Brain pericyte (primary cell): ENCODE data around the gene XRN1.
"Not testable (repeated sequence)": the region's sequence is repeated elsewhere in the genome, so short reads cannot be mapped to it uniquely, and the experiment has no call there.

ENCODE experiments used
- DNase-seq: peaks from one replicate; pipeline ENCODE4 v3.0.0-alpha.2; 2012; ENCODE audit warnings: low read depth, low spot score

Gene XRN1

DNA sequence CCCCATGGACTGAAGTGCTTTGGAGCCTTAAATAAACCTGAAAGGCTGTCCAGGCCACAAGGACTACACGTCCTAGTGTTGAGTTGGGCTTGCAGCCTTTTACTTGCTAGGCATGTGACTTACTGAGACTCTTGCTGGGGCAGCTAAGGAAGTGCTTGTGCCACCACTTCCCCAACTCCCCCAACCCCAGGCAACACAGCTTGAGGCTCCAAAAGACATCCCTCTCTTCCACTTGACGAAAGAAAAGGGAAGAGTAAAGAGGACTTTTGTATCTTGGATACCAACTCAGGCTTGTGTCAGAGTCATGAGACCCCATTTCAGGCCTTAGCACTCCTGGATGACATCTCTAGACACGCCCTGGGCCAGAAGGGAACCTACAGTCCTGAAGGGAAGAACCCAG is 109.8 kb downstream of the XRN1 start:
- DNase-seq = no peak

DNA sequence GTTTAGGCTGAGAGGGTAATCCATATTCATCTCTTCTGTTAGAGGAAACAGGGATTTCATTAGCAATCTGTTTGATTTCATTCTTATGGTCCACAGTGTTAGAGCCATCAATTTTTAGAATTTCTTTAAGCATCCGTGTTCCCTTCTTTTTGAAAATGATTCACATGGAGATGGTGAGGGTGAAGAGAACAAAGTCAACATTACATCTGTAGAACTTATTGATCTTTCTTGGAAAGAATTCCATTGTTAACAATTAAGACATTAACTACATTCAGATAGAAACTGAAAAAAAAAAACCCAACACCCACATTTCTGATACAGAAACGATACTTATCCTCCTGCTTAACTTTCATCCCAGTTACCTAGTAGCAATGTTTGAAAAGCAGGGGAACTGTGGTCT is 115.4 kb downstream of the XRN1 start:
- no peak for DNase-seq

DNA sequence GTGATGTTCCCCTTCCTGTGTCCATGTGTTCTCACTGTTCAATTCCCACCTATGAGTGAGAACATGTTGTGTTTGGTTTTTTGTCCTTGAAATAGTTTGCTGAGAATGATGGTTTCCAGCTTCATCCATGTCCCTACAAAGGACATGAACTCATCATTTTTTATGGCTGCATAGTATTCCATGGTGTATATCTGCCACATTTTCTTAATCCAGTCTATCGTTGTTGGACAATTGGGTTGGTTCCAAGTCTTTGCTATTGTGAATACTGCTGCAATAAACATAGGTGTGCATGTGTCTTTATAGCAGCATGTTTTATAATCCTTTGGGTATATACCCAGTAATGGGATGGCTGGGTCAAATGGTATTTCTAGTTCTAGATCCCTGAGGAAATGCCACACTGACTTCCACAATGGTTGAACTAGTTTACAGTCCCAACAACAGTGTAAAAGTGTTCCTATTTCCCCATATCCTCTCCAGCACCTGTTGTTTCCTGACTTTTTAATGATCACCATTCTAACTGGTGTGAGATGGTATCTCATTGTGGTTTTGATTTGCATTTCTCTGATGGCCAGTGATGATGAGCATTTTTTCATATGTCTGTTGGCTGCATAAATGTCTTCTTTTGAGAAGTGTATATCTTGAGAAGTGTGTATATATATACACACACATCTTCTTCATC is 123.4 kb downstream of the XRN1 start:
- DNase-seq = not testable (repeated sequence)

DNA sequence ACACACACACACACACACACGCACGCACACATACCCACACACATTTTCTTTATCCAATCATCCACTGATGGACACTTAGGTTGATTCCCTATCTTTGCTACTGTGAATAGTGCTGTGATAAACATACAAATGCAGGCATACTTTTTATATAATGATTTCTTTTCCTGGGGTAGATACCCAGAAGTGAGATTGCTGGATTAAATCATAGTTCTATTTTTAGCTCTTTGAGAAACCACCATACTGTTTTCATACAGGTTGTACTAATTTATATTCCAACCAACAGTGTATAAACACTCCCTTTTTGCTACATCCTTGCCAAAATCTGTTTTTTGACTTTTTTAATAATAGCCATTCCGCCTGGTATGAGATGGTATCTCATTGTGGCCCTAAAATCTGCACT is 127.9 kb downstream of the XRN1 start:
- DNase-seq = no peak

DNA sequence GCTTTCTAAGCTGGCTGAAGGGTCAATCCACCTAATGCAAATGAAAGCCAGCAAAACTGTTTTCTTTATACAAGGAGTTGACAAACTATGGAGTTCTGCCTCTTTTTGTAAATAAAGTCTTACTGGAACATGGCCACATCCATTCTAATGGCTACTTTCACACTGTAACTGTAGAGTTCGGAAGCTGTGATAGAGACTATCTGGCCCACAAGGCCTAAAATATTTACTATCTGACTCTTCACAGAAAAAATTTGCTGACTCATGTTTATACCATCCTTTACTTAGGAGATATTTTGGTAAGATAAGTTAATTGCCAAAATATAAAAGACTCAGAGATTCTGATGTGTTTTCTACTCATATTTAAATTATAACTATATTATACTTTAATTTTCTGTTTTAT is 128.7 kb downstream of the XRN1 start:
- no peak for DNase-seq

DNA sequence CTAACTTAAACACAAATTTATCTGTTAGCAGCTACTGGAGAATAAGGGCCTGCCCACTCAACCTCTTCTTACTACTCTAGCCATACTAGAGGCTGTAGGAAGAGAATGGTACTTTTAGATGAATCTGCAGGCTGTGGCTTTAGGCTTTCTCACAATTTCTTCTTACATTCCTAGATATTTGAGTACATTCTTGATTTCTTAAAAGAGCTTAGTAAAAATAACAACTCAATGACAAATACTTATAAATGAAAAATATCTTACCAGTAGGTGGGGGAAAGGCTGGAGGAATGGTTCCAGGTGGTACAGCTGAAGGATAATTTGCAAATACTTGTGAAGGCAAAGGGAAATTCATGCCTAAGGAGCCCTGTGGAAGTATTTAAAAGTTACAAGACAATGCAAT is 129.5 kb downstream of the XRN1 start:
- no peak for DNase-seq

DNA sequence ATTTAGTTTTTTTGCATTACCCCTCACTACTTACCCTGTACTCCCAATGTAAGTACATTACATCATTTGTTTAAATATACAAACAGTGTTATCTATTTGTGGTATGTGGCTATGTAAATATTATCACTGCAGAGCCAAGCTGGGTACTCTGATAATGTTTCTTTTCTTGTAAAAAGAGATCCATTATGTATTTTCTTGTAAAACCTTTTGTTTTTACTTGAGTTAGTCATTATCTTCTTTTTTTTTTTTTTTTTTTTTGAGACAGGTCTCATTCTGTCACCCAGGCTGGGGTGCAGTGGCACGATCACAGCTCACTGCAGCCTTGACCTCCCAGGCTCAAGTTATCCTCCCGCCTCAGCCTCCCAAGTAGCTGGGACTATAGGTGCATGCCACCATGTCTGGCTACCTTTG is 131.9 kb downstream of the XRN1 start:
- not testable (repeated sequence) for DNase-seq

DNA sequence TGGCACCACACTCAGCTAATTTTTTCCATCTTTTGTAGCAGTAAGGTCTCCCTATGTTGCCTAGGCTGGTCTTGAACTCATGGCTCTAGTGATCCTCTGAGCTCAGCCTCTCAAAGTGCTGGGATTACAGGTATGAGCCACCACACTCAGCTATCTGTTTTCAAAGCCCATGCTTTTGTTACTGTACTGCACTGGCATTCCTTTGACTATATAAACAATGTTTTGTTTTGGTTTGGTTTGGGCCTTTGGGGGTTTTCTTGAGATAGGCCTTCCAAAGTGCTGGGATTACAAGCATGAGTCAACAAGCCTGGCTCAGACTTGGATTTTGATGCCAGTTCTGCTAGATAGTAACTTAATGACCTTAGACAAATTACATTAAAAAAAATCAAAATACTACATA is 132.8 kb downstream of the XRN1 start:
- DNase-seq = peak; percentile 21

DNA sequence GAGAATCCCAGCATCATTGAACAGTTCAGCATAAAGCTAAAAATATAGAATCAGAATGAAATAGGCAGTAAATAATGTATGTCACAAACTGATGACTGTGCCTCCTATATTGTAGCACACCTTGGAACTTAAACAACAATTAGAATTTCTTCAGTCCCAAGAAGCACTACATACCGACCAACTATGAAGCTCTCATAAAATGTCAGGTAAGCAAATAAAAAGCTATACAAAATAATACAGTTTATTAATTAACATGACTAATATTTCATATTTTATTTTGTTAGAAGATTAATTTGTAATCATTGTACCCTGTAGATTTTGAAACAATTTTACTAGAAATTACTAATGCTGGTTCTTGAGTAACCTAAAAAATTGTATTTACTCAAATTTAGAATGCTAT is 137.4 kb downstream of the XRN1 start:
- DNase-seq = no peak

DNA sequence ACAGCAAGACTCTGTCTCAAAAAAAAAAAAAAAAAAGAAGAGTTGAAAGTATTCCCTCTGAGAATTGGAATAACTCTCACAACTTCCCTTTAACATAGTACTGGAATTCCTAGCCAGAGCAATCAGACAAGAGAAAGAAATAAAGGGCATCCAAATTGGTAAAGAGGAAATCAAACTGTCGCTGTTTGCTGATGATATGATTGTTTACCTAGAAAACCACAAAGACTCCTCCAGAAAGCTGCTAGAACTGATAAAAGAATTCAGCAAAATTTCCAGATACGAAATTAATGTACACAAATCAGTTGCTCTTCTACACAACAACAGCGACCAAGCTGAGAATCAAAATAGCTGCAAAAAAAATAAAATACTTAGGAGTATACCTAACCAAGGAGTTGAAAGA is 145.0 kb downstream of the XRN1 start:
- not testable (repeated sequence) for DNase-seq

DNA sequence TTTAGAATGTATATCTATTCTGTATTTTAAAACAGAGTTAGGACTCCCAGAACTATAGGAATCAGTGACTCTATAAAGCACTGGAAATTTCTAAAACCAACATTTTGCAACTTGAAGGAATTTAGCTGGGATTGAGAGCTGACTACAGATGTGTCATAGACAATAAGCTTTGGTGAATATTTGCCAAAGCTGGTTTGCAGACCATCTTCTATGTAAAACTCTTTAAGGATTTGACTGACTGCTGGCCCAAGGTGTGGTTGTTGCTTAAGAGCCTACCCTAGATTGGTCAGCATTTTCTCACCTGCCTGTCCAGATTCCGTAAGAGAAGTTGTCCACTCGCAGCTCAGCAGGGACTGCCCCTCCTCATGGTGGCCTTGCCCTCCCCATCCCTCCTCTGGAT is 149.2 kb downstream of the XRN1 start:
- no peak for DNase-seq

DNA sequence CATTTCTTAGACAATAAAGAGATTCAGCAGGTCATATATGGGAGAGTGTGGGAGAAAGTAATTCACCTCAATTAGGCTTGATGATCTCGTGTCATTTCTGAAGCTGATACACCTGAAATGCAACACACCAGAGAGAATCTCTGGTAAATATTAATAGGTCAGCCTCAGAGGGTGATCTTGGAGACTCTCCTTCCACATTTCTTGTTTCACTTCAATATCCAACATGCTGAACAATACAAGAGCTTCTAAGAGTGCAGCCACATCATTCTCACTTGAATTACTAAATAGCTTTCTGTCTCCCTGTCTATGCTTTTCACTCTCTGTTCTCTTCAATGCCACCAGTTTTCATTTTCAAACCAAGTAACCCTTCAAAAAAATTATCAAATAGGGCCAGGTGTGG is 151.3 kb downstream of the XRN1 start:
- no peak for DNase-seq

DNA sequence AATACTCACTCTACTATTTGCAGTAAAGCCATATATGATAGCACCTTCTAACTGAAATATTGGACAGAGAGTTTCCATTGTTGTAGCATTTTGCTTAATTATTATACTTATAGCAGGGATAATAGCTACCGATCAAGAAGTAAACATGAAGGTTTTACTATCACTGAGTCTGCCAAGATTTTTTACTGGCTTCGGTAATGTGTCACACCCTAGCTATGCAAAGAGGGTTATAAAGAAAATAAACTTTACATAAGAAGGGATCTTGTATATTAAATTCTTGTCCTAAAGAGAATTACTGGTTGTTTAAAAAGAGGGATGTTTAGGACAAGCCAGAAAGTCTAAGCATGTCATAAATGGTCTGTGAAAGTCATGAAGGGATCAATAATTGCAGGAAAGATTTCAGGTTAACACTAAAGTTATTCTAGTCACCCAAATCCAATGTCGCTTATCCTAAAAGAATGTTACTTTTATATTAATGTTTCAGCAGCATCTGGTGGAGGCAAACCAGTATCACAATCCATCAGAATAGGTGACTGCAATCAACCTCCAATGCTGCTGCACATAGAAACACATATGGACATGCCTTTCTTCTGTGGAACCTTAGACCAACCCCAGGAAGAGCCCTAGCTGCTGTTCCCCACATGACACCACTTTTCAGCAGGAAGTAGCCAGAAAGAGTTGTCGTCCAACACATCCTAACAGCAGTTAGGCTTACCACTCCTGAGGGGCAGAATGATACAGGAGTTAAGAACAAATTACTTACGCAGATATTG is 159.8 kb downstream of the XRN1 start:
- no peak for DNase-seq

DNA sequence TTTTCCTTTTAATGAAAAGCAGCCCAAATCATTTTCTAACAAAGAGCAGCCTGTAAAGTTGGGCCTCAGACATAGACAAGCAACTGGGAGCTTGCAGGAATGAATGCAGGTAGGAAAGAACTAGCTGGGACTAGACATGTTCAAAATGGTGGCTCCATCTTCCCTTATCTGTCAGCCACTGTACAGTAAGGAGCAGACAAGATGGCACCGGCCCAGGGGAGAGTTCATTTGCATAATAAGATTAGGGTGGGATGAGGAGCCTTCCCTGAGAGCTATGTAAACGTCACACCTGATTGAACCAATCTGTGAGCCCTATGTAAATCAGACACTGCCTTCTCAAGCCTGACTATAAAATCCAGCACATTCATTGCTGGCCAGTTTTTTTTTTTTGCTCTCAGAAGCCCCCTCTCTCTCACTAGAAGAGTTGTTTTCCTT is 162.7 kb downstream of the XRN1 start:
- DNase-seq = no peak

DNA sequence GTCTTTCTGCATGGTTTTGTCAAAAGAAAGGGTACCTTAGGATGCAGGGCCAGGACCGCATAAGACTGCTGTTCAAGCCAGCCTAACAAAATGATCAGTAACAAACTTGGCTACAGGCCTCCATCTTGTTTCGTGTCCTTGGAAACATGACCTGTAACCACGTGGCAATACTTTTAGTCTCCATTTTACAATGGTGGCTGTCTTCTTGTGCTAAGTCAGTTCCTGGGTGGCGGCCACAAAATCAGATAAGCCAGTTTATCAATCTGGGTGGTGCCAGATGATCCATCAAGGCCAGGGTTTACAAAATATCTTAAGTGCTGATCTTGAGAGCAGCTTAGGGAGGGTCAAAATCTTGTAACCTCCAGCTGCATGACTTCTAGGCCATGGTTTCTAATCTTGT is 165.3 kb downstream of the XRN1 start:
- DNase-seq = no peak

DNA sequence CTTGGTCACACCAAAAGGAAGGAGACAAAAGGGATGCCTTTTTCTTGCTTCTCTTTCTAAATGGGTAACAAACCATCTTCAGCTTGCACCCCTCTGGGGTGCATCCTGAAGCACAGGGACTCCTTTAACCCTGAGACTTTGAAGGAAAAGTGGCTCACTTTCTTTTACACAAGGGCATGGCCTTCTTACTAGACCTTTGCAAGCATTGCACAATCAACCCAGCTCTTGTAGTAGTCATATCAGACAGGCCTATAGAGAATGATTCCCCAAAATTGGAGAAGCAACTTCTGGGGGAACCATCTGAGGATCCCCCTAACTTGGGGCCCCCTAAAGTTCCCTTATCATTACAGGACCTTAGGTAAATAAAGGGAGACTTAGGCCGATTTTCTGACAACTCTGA is 166.4 kb downstream of the XRN1 start:
- no peak for DNase-seq

DNA sequence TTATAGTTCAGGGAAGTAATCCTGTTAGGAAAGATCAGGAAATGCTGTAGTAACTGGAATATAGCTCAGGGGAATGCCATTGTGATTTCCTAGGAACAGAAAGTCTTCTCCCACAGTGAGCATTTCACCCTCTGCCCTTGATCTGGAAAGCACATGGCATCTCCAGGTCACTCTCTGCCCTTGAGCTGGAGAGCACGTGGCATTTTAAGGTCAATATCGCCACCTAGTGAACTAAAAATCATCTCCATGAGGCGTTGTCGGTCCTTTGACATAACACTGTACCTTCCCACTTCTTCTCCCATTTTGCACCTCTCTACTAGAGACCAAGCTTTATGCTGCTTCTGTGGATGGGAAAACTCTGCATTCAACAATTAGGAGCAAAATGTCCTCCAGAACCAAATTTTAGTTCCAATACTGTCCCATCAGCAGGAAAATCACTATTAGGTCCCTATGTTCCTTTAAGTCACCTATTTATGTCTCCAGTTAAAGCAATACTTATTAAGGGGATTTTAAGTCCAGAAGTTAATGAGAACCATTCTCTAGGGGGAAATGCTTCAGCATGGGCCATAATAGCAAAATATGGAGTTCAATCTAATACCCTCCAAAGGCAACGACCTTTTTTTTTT is 167.8 kb downstream of the XRN1 start:
- DNase-seq = peak; percentile 61

DNA sequence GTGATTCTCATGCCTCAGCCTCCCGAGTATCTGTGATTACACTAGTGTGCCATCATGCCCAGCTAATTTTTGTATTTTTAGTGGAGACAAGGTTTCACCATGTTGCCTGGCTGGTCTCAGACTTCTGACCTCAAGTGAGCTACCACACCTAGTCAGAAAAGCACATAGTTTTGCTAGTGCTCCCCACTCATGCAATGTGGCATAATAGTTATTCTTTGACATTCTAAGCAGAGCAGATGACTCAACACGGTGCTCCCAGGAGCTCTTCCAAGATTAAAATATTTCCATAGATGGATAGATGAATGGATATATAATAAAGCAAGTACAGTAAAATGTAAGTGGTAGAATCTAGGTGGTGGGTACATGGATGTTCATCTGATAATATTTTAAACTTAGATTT is 169.4 kb downstream of the XRN1 start:
- no peak for DNase-seq

DNA sequence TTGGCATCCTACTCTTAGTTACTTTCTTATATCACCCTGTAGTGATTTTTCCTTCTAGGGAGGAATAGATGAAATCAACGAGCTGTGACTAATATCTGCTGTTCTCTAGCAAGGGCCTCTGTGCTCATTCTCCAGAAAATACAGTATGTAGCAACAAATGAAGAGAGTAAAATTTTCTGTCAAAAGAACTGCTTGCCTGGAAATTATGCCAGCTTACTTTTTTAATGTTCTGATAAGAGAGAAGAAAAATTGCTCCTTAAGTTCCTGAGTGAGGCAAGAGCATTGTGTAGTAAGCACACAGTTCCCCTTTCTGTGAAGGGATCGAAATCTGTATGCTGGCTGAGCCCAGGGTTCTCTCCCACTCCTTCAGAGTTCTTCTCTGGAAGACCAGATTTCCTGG is 171.1 kb downstream of the XRN1 start:
- DNase-seq = no peak

DNA sequence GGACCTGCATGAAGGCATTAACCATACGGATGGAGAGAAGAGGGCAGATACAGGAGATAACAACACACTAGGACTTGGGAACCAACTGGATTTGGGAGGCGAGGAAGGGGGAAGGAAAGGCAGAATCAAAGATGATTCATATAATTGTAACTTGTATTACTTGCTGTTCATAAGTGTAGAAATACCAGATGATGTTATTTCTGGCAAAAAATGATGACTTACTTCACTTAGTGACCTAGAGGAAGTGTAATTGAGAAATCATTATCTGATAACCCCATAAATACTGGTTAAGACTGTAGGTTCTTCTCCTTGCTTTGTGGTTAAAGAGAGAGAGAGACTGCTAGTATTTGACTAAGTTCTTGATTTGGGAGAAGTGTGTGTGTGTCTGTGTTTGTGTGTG is 172.0 kb downstream of the XRN1 start:
- peak; percentile 6 for DNase-seq

DNA sequence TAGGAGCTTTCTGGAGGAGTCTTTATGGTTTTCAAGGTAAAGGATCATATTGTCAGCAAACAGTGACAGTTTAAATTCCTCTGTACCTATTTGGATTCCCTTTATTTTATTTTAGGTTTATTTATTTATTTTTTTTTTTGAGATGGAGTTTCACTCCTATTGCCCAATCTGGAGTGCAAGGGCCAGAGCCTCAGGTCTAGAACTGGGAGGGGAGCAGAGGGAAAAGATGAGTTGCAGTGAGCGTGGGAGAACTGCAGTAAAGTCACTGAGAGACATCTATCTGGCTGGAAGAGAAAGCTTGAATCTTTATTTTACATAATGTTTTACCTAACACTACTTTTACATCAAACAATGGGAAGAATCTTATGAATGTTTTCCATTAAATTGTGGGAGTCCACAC is 172.9 kb downstream of the XRN1 start:
- DNase-seq = no peak

DNA sequence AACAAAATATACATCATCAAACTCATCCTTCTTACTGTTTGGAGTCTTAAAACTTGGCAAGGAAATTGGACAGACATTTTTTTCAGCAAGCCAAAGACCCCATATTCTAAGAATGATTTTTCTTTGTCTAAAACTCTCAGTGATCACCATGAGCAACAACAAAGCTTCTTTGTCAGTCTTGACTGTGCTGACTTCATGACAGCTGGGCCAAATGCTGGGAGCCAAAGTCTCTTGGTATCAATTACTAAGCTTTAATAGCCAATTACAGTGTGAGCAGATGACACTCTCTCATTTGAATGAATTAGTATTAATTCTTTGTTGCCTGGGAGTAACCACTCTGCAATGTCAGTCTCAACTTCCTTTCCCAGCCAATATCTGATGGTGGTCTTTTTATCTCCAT is 174.3 kb downstream of the XRN1 start:
- DNase-seq = no peak
